ENCODE measurements around the gene TXNDC5.

DNA sequence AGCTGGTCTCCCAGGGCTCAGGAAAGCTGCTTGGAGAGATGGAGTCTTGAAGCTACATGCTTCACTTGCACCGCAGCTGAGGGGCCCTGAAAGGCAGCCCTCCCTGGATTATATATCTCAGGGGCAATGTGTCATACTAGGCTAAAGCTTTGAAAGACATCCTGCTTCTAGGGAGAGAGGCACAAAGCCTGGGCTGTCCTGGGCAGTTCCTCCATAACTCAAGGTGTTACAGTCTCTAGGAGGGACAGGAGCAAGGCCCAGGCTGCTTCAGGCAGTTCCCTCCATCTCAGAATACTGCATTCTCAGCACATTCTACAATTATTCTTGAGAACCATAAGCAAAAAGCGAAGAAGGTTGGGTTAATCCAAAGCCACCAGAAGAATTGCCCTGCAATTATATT is 22.0 kb upstream of the TXNDC5 start:
- TF ChIP-seq, protein P1, sequence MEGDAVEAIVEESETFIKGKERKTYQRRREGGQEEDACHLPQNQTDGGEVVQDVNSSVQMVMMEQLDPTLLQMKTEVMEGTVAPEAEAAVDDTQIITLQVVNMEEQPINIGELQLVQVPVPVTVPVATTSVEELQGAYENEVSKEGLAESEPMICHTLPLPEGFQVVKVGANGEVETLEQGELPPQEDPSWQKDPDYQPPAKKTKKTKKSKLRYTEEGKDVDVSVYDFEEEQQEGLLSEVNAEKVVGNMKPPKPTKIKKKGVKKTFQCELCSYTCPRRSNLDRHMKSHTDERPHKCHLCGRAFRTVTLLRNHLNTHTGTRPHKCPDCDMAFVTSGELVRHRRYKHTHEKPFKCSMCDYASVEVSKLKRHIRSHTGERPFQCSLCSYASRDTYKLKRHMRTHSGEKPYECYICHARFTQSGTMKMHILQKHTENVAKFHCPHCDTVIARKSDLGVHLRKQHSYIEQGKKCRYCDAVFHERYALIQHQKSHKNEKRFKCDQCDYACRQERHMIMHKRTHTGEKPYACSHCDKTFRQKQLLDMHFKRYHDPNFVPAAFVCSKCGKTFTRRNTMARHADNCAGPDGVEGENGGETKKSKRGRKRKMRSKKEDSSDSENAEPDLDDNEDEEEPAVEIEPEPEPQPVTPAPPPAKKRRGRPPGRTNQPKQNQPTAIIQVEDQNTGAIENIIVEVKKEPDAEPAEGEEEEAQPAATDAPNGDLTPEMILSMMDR (IDR thresholded peaks at IDR 0.05; ENCODE audit: low read depth, low read length, missing input control), result no peak
- TF ChIP-seq, protein P2, sequence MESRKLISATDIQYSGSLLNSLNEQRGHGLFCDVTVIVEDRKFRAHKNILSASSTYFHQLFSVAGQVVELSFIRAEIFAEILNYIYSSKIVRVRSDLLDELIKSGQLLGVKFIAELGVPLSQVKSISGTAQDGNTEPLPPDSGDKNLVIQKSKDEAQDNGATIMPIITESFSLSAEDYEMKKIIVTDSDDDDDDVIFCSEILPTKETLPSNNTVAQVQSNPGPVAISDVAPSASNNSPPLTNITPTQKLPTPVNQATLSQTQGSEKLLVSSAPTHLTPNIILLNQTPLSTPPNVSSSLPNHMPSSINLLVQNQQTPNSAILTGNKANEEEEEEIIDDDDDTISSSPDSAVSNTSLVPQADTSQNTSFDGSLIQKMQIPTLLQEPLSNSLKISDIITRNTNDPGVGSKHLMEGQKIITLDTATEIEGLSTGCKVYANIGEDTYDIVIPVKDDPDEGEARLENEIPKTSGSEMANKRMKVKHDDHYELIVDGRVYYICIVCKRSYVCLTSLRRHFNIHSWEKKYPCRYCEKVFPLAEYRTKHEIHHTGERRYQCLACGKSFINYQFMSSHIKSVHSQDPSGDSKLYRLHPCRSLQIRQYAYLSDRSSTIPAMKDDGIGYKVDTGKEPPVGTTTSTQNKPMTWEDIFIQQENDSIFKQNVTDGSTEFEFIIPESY (IDR thresholded peaks at IDR 0.05), result no peak
- TF ChIP-seq, protein P3, sequence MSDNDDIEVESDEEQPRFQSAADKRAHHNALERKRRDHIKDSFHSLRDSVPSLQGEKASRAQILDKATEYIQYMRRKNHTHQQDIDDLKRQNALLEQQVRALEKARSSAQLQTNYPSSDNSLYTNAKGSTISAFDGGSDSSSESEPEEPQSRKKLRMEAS (IDR thresholded peaks at IDR 0.05), result no peak
- TF ChIP-seq TAF1 (conservative IDR thresholded peaks at IDR 0.05) (no peak), RAD21 (IDR thresholded peaks at IDR 0.05) (no peak), GABPA (IDR thresholded peaks at IDR 0.05 in 1 of 2, conservative IDR thresholded peaks at IDR 0.05 in 1 of 2) (no peak), SP1 (IDR thresholded peaks at IDR 0.05) (no peak), EGR1 (IDR thresholded peaks at IDR 0.05; ENCODE audit: low read depth in 2 of 2) (no peak), FOXA1 (IDR thresholded peaks at IDR 0.05) (no peak), JUND (IDR thresholded peaks at IDR 0.05) (no peak), NR2F2 (IDR thresholded peaks at IDR 0.05) (no peak), HNF4A (conservative IDR thresholded peaks at IDR 0.05) (no peak)
- TF ChIP-seq, protein P4, sequence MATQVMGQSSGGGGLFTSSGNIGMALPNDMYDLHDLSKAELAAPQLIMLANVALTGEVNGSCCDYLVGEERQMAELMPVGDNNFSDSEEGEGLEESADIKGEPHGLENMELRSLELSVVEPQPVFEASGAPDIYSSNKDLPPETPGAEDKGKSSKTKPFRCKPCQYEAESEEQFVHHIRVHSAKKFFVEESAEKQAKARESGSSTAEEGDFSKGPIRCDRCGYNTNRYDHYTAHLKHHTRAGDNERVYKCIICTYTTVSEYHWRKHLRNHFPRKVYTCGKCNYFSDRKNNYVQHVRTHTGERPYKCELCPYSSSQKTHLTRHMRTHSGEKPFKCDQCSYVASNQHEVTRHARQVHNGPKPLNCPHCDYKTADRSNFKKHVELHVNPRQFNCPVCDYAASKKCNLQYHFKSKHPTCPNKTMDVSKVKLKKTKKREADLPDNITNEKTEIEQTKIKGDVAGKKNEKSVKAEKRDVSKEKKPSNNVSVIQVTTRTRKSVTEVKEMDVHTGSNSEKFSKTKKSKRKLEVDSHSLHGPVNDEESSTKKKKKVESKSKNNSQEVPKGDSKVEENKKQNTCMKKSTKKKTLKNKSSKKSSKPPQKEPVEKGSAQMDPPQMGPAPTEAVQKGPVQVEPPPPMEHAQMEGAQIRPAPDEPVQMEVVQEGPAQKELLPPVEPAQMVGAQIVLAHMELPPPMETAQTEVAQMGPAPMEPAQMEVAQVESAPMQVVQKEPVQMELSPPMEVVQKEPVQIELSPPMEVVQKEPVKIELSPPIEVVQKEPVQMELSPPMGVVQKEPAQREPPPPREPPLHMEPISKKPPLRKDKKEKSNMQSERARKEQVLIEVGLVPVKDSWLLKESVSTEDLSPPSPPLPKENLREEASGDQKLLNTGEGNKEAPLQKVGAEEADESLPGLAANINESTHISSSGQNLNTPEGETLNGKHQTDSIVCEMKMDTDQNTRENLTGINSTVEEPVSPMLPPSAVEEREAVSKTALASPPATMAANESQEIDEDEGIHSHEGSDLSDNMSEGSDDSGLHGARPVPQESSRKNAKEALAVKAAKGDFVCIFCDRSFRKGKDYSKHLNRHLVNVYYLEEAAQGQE (IDR thresholded peaks at IDR 0.05), result no peak
- TF ChIP-seq, protein P5, sequence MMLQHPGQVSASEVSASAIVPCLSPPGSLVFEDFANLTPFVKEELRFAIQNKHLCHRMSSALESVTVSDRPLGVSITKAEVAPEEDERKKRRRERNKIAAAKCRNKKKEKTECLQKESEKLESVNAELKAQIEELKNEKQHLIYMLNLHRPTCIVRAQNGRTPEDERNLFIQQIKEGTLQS (IDR thresholded peaks at IDR 0.05), result no peak

Data from liver (tissue), 3 donors.